Measurements from ENCODE around the gene ERMAP. TPM values are rescaled to one million over a fixed set of nuclear protein-coding genes. Genes with fewer than 3 reads are reported as not detected.
A peak's percentile ranks its signal among the peaks of the same experiment; 100 is the strongest.

Gene ERMAP
- total and polyA plus RNA-seq, 9 of the 15 experiments (the other 6 are each of a cell fraction or from before 2014, with no cell fraction given) = 8.0 to 31.4 (median 22.5) TPM

- TF ChIP-seq ZNF431 (CRISPR knock-in tag; IDR thresholded peaks at IDR 0.05) (peak; percentile 77; the same call in 1 of the 2 replicates), ZSCAN29 (IDR thresholded peaks at IDR 0.05) (no peak), DIDO1 (tag; IDR thresholded peaks at IDR 0.05; ENCODE audit: low read depth) (peak; percentile 31; the same call in 1 of the 2 replicates), CBX1 (IDR thresholded peaks at IDR 0.05; ENCODE audit: low read depth) (no peak), BRF2 (IDR thresholded peaks at IDR 0.05; ENCODE audit: borderline replicate concordance, insufficient read depth, insufficient read length) (no peak), PTBP1 (IDR thresholded peaks at IDR 0.05; ENCODE audit: low read depth, low read length) (no peak), ZNF407 (IDR thresholded peaks at IDR 0.05; ENCODE audit: low read depth) (no peak), ZNF41 (CRISPR knock-in tag; conservative IDR thresholded peaks at IDR 0.05) (peak; percentile 15; the same call in 1 of the 2 replicates), KAT7 (CRISPR knock-in tag; IDR thresholded peaks at IDR 0.05; ENCODE audit: borderline replicate concordance) (peak; percentile 83; the same call in 1 of the 2 replicates), THRA (IDR thresholded peaks at IDR 0.05) (no peak), ZNF384 (IDR thresholded peaks at IDR 0.05; ENCODE audit: low read depth, low read length) (no peak), FOXA1 (IDR thresholded peaks at IDR 0.05; ENCODE audit: borderline replicate concordance) (no peak), CEBPZ (IDR thresholded peaks at IDR 0.05; ENCODE audit: borderline replicate concordance, low read depth, low read length) (no peak)
Measured at GRCh38 chr1:42825036-42825851, 8.3 kb downstream of the ERMAP start (continued).

Data from K562 (cell line).